C4-2B (cell line): ENCODE measurements around the gene ETV4.

ENCODE experiments used
- ZFX ChIP-seq: fragments of 450-650 bp; IDR thresholded peaks from 2 replicates; pipeline ENCODE4 v1.6.1; 2017
- TF ChIP-seq, protein P1 (sequence below): fragments of 450-650 bp; conservative IDR thresholded peaks from 2 replicates; pipeline ENCODE4 v1.5.1; 2017; ENCODE audit warnings: mild to moderate bottlenecking

DNA sequence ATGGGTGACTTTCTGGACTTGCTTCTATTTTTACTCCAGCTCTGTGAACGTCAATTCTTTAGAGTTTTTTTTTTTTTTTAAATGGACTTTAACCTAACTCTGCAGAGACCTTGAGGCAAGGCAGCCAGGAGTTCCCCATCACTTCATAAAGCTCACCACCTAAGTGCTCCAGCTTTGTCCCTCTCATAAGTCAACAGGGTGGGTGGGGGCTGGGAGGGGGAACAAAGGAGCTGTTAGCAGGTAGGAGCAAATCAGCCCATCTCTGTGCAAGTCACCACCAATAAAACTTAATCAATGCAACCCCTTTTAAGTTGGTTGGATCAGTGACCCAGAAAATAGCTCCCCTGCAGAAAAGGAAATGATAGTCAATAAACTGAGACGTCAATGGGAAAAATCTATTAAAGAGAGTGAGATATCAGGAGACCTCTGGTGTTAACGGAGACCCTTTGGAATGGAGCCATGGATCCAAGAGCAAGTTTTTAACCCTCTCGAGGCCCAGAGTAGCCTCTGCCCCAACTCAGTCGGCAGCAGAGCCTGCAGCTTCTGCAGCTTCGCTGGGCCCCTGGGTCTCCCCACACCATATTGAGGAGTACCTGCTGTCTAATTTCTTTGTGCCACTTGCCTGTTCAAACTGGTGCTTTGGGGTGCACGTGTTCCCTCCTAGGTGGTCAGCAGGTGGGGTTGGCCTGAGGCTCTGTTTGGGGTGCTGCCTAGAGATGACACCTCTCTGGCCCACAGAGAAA is 27.6 kb upstream of the ETV4 start:
- TF ChIP-seq, protein P1, sequence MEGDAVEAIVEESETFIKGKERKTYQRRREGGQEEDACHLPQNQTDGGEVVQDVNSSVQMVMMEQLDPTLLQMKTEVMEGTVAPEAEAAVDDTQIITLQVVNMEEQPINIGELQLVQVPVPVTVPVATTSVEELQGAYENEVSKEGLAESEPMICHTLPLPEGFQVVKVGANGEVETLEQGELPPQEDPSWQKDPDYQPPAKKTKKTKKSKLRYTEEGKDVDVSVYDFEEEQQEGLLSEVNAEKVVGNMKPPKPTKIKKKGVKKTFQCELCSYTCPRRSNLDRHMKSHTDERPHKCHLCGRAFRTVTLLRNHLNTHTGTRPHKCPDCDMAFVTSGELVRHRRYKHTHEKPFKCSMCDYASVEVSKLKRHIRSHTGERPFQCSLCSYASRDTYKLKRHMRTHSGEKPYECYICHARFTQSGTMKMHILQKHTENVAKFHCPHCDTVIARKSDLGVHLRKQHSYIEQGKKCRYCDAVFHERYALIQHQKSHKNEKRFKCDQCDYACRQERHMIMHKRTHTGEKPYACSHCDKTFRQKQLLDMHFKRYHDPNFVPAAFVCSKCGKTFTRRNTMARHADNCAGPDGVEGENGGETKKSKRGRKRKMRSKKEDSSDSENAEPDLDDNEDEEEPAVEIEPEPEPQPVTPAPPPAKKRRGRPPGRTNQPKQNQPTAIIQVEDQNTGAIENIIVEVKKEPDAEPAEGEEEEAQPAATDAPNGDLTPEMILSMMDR: no peak
- no peak for TF ChIP-seq ZFX
